Activated CD4-positive, alpha-beta T cell treated with anti-CD3 and anti-CD28 coated beads, Interleukin-2, amount 50 U/mL, for 24 hours (primary cell): ENCODE results near the gene NCBP2.
A peak's percentile ranks its signal among the peaks of the same experiment; 100 is the strongest.

Experiments used
- DNase-seq, 2 donors: peaks; one replicate each; pipeline ENCODE4 v3.0.0-alpha.2; 2020; ENCODE audit warnings: low read depth in 1 of 2, low spot score in 1 of 2

The NCBP2 gene

DNA sequence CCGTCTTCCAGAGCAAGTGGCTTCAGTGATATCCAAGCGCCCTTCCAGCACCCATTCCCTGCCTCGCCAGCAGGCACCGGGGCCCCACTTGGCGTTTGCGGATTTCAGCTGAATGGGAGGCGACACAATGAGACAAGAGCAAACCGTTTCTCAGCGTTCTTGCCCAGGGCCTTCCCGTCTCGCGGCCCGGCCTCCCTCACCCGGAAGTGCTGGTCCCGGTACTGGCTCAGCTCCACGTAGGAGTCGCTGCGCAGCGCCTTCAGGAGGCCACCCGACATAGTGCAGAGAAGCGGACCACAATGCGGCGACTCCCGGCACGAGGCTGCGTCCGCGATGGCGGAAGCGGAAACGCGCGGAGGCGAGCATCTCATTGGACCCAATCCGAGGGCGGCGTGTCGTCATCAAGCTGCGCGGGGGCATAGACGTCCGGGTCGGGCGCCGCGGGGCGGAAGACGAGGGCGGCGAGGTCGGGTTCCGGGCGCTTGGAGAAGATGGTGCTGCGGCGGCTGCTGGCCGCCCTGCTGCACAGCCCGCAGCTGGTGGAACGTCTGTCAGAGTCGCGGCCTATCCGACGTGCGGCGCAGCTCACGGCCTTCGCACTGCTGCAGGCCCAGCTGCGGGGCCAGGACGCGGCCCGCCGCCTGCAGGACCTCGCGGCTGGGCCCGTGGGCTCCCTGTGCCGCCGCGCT lies at the start of gene NCBP2:
Gene NCBP2 (minus strand): TSS at position 303 of the 689 bp plus-strand sequence. CDS start 25 bp downstream, at position 278.
- peak; percentile 99 to 100 for DNase-seq

DNA sequence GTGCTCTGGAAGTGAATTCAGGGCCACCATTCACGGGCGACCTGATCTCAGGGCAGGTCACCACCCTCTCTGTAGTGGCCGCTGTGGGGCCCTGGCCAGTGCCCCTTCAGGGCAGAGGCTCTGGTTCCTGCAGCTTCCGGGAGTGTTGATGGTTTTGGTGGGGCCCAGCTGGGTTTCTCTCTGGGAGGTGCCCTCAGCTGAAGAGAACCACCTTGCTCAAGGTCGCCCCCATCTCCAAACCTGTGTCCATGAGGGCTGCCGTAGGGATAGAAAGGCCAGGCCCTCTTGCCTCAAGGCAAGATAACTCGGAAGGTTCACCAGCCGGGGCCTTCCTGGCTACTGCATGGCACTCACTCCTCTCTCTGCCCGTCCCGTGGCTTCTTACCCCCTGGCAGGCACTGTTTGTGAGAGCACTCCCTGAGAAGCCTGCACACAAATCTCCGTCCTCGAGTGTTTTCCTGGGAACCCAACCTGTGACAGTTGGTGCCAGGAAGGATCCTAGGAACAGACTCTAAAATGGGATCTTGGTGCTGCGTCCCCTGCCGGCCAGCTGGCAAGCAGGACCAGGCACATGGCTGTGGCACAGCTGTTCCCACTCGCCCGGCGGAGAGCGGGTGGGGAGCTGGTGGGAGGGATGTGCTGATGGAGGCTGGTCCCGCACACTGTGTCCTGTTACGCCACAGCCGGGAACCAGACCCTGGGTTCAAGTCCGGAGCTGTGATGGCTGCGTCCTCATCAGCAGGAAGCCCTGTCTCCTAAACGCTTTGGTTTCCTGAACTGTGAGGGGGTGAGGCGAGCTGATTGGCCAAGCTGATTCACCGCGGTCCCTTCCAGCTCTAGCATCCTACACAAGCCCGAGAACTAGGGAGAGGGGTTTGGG lies 49.5 kb upstream of the NCBP2 start:
- DNase-seq: no peak

DNA sequence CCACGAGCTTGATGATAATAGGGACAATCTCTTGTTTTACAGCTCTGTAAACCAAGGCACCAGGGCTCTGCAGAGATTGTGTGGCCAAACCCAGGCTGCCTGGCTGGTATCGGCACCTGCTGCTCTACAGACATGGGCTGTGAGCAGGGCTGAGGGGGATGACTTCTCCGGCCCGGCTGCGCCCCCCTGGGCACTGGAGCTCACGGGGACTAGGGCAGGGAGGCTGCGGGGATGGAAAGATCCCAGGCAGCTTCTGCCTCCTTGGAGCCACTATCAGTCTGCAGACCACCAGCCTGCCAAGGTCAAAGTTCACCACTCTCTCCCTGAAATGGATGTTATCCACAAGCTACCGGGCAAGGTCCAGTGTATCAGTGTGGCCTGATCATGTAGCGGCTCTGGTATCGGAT lies 48.3 kb upstream of the NCBP2 start:
- no peak for DNase-seq

DNA sequence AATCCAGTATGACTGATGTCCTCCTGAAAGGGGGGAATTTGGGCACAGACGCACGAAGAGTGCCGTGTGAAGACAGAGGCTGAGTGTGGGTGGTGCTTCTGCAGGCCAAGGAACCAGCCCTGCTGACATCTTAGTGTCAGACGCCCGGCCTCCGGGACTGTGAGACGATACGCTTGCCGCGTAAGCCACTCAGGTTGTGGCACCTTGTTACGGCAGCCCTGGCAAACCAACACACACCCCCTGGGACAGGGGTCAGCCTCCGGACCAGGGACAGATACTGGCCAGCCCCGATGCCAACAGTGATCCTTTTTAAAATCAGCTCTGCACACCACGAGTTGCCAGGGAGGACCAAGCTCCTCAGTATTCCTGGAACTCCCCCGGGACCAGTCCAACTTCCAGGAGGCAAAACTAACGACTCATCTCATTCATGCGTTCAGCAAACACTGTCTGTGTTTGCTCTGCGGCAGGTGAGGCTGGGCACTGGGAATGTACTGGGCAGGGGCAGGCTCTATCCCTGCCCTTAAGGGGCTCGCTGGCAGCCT lies 47.5 kb upstream of the NCBP2 start:
- no peak for DNase-seq

DNA sequence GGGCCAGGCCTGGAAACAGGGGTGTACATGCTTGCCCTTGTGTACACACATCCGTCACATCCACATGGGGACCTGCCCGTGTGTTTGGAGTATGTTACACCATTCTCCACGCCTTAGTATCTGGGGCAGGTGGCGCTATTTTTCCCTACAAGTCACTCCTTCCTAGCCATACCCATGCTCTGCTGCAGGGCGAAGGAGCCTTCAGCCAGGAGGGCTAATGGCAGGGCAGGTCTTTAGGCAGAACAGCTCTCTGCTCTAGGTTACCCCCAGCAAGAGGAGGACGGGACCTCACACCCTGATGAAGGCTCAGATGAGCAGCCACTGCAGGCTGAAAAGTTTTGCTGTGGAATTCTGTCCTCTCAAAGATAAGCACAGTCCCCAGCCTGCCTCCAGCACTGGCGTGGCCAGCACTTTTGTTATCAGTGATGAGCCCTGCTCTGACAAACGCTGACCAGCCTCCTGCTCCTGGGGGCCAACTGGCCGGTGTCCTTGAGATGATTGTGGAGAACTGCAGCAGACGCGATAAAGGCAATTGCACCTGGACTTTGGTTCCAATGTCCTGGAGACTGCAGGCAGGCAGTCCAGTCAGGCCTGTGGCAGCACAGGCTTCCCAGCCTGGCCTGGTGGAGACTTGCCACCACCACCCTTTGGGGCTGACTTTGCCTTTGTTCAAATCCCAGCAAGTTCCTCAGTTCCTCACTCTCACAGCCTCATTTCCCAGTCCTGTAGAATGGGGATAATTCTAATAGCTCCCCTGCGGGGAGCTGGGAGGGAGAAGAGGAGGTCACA lies 46.1 kb upstream of the NCBP2 start:
- no peak for DNase-seq

DNA sequence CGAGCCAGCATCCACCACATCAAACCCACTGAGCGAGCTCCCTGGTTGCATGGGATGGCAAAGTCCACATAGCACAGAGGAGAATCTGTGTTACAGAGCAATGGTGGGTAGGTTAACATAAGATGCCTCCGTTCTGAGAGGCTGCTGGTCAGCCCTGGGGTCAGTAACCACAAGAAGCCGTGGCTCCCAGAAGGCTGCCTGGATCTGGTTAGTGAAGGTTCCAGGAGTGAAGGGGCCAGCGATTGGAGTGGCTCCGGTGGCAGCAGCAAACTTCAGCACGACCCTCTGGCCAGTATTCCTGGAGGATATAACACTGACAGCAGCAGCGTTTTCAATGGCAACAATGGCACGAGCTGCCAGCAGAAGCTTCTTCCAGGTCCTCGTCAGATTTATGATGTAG lies 44.7 kb upstream of the NCBP2 start:
- DNase-seq: no peak

DNA sequence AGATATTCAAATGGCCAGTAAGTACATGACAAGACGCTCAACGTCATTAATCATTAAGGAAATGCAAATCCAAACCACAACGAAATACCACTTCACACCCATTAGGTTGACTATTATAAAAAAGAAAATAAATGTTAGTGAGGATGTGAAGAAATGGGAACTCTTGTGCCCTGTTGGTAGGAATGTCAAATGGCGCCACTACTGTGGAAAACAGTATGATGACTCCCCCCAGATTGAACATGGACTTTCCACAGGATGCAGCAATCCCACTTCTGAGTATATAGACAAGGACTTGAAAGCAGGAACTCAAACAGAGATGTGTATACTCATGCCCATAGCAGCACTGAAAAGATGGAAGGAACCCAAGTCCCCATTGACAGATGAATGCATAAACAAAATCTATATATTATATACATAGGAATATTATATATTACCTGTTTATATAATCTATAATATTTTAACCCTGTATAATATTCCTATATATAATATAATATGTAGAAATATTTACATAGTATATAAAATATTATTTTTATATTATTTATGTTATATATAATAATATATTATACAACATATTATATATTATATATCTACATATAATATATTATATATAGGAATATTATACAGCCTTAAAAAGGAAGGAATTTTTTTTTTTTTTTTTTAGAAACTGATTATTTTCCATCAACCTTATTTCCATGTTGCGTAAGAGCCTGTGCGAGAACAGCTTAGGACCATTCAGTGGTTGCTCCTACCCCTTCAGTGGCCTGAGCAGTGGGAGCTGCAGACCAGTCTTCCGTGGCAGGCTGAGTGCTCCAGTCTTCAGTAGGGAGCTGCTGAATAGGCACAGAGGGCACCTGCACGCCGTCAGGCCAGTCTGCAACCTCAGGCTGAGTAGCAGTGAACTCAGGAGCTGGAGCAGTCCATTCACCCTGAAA lies 43.9 kb upstream of the NCBP2 start:
- no peak for DNase-seq

DNA sequence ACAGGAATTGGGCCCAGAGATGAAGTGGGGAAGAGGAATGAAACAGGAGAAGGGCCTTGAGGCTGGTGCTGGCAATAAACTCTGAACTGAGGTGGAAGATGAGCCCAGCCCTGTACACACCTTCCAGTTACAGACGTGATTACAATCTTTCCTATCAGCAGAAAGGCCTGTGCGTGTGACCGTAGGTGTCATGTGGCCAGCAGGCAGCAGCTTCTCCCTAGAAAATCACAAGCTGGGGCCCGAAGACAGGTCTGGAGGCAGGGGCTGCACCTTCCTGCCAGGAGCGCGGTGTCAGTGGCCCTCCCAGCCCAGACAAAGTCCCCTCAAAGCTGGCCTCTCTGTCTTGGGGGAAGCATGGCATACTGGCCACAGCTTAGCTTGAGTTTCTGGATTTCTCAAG lies 43.0 kb upstream of the NCBP2 start:
- no peak for DNase-seq

DNA sequence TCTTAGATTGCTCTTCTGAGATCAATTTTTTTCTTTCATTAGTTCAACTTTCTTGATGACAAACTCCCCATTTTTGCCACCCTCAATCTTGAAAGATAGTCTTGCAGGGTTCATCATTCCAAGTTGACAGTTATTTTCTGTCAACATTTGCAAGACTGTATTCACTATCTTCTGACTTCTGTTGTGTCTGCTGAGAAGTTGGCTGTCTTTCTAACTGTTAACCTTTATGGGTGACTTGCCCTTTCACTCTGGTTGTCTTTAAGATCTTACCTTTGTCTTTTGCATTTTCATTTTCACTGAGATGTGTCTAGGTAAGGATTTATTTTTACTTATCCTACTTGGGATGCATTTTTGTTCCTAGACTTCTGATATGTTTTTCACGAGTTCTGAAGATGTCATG lies 40.9 kb upstream of the NCBP2 start:
- DNase-seq: no peak

DNA sequence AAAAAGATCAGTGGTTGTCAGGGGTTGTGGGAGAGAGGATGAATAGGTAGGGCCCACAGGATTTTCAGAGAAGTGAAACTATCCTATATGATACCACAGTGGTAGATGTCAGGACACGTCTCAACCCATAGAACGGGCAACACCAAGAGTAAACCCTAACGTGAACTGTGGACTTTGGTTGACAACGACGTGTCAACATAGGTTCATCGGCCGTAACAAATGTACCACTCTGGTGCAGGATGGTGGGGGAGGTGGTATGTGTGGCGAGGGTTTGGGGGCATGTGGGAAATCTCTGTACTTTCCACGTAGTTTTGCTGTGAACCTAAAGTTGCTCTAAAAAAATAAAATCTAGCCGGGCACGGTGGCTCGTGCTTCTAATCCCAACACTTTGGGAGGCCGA lies 39.3 kb upstream of the NCBP2 start:
- no peak for DNase-seq

DNA sequence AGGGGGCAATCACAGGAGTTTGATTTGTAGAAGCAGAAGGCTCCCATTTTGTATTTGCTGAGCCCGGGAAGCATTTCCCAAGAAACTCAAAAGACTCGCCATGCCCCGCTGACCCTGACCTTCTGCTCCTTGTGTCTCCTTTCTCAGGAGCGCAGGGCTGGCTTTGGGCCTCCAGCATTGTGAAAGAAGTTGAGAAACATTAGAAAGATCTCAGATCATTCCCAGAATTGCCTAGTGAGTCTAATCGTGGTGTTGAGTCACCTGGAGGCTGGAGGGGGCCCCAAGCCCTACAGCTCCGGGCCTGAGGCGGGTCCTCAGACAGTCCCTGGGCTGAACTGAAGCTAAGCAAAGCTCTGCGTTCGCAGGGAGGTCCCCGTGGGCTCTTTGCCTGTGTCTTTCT lies 37.2 kb upstream of the NCBP2 start:
- no peak for DNase-seq

DNA sequence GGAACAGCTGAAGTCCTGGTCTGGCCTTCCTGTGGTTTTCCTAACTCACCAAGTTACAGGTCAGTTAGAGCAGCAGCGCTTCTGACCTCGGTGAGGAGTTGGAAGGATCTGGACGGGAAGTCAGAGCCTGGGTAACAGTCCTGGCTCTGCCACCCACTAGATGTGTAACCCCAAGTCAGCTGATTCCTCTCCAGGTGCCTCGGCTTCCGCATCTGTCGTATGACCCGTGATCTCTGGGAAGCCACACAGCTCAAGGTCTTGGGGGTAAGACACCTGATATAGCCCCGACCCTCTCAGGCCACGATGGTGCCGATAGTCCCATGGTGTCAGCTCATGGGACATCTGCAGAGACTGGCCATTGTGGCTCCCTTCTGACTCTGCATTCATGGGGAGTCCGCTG lies 34.6 kb upstream of the NCBP2 start:
- no peak for DNase-seq

DNA sequence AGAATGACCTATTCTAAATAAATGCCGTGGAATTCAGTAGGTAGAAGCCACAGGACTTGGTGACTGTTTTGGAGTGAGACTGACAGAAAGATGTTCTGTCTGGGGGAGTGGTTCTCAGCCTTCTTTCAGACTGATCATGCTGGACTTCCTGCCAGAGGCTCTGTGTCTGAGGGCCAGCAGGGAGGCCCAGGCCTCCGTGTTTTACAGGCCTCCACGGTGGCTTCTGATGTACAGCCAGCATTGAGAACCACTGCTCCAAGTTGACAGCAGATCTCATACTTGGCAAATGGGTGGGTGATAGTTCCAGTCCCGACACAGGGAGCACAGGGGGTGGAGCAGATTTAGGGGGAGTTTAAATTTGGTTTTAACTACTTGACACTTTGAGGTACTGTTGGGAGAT lies 33.0 kb upstream of the NCBP2 start:
- DNase-seq: no peak

DNA sequence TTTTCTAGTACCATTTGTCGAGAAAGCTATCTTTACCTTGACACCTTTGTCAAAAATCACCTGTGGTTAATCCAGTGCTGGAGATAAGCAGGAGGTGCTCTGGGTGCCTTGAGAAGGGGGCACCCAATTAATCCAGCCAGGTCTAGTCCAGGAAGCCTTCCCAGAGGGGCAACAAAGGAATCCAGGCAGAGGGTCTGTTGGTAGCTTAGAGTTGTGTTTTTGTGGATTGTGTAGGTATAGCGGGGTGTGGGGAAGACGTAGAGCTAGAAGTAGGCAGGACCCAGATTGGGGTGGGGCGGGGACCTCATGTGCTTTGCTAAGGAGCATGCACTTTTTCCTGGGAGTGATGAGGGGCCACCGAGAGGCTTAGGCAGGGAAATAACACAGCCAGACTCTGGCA lies 32.3 kb upstream of the NCBP2 start:
- no peak for DNase-seq

DNA sequence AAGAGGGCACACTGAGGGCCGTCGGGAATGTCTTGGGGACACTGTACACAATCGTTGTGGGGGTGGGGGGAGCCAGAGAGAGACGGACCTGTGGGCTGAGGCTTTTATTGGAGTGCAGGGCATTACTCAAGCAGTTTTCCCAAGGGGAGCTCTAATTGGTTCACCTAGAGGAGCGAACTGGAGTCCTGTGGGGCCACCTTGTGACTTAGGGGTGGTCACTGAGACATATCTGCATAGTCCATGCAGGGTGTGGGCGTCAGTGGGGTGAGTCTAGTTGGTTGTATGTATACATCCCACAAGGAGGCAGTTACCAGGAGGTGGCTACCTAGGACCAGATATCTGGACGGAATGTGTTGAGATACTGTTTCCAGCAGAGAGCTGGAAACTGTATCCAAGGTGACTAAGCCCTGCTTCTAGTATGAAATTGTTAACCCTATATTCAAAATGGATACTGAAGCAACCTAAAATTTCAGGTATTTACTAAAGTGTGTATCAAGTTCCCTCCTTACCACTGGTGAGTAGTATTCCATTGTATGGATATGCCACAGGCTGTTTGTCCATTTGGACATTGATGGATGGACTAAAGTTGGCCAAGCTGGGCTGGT lies 28.9 kb upstream of the NCBP2 start:
- DNase-seq: no peak

DNA sequence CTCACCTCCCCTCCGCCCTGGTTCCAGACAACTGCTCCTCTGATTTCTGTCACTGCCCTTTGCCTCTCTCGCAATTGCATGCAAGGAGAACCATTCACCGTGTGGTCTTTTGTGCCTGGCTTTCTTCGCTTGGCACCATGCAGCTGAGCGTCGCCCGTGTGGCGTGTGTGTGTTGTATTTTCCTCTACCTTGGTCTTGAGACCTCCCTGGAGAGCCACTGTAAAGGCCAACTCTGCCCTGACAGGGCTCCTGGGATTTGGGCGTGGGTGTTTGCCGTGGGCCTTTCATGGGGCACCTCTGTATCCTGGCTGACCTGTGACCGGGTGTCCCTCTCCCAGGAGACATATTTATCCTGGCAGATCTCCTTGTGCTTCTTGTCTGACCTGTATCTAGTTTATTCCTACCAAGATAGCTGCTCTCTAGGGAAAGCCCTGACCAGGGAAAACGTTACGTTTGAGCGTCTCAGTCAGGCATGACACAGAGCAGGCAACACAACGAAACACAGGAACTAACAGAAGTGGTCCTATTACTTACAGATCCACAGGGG lies 28.3 kb upstream of the NCBP2 start:
- DNase-seq: no peak

DNA sequence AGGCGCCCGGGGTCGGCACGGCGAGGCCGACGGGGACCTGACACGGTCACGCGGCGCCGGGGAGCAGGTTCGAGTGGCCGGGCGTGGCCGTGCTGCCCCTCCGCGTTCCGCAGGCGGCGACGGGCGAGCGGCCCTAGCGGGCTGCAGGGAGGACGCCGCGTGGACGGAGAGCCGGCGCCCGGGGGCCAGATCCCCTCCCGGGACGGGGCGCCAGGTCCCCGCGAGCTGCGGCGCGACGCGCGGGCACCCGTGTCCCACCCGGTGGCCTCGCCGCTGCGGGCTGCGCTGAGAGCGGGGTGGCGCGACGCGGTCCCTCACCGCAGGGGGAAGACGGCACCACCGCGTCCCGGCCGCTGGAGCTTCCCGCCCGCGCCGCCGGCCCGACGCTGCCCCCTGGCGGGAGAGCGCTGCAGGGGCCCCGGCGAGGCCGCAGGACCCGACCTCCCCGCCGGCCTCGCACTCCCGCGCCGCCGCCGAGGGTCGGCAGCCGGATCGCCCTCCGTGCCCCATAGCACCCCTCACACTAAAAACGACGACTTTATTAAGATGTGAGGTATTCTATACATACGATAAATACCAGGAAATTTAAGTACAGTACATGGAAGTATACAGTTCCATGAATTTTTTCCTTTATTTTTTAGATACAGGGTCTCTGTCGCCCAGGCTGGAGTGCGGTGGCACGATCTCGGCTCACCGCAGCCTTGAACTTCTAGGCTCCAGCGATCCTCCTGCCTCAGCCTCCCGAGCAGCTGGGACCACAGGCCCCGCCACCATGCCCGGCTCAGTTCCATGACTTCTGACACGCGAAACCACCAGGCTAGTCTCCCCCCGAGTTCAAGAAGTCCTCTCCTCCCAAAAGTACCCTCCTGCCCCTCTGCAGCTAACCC lies 27.6 kb upstream of the NCBP2 start:
- DNase-seq: peak; percentile 43 to 56

DNA sequence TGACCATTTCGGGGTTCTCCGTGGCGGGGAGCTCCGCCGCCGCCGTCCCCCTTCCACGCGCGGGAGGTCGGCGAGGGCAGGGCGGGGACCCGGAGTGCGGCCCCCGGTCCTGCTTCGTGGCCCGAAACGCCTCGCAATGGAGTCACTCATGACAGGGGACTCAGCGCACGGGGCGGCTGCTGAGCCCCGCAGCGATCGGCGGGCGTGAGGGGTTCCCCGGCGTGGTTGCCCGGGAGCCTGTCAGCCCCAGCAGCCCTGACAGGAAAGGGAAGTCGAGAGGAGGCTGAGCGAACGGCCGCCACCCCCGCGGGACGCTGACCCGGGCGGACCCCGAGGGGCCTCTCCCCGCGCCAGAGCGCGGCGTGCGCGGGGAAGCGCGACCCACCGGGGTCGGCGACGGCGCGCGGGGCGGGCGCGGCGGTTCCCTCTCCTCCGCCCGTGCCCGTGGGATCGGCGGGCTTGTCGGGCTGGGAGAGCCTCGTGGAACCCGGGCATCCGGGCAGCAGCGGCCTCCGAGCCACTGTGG lies 26.9 kb upstream of the NCBP2 start:
- peak; percentile 9 to 28 for DNase-seq
